Loucy (cell line): ENCODE measurements around the gene KIAA0753.

Experiments
- H2AFZ ChIP-seq: fragments of 200-600 bp; sonication (generic); 2 replicates; pipeline ENCODE4 v1.6.0; 2016; ENCODE audit warnings: antibody characterized with exemption, mild to moderate bottlenecking, low read length, moderate library complexity
- H3F3A ChIP-seq: fragments of 200-600 bp; 2 replicates; pipeline ENCODE4 v1.6.0; 2016; ENCODE audit warnings: antibody characterized with exemption, low read depth, mild to moderate bottlenecking
- H3K27me3 ChIP-seq: fragments of 200-600 bp; sonication (generic); 2 replicates; pipeline ENCODE4 v1.6.1; 2014; ENCODE audit warnings: low read length, mild to moderate bottlenecking; ENCODE audit not compliant: insufficient read depth, poor library complexity, severe bottlenecking
- H3K36me3 ChIP-seq: fragments of 200-600 bp; sonication (generic); 2 replicates; pipeline ENCODE4 v1.6.1; 2016; ENCODE audit warnings: low read length; ENCODE audit not compliant: insufficient read depth
- H3K4me1 ChIP-seq: fragments of 200-600 bp; sonication (generic); 2 replicates; pipeline ENCODE4 v1.5.1; 2014; ENCODE audit warnings: low read length, mild to moderate bottlenecking; ENCODE audit not compliant: insufficient read depth, poor library complexity, severe bottlenecking
- H3K4me2 ChIP-seq: fragments of 200-600 bp; sonication (generic); 2 replicates; pipeline ENCODE4 v1.6.0; 2014; ENCODE audit warnings: antibody characterized with exemption, low read length, low read depth, mild to moderate bottlenecking; ENCODE audit not compliant: poor library complexity, severe bottlenecking
- H3K4me3 ChIP-seq: fragments of 200-600 bp; sonication (generic); 2 replicates; pipeline ENCODE4 v1.5.1; 2014; ENCODE audit warnings: low read length, mild to moderate bottlenecking, mixed read lengths; ENCODE audit not compliant: poor library complexity, severe bottlenecking
- H3K79me2 ChIP-seq: fragments of 200-600 bp; sonication (generic); 2 replicates; pipeline ENCODE4 v1.6.1; 2014; ENCODE audit warnings: low read length; ENCODE audit not compliant: insufficient read depth
- H3K9ac ChIP-seq: fragments of 200-600 bp; sonication (generic); 2 replicates; pipeline ENCODE4 v1.6.0; 2014; ENCODE audit warnings: mild to moderate bottlenecking, low read depth, low read length, moderate library complexity; ENCODE audit not compliant: poor library complexity, severe bottlenecking
- H3K9me2 ChIP-seq: fragments of 200-600 bp; sonication (generic); replicated peaks from 2 replicates; pipeline ENCODE4 v1.6.1; 2016; ENCODE audit warnings: low read depth, low read length, mixed read lengths
- H3K9me3 ChIP-seq: fragments of 200-600 bp; sonication (generic); 2 replicates; pipeline ENCODE4 v1.6.1; 2014; ENCODE audit warnings: mild to moderate bottlenecking, antibody characterized with exemption, low read length, low read depth; ENCODE audit not compliant: insufficient read depth
- H4K20me1 ChIP-seq: fragments of 200-600 bp; sonication (generic); 2 replicates; pipeline ENCODE4 v1.6.0; 2014; ENCODE audit warnings: antibody characterized with exemption, low read length, mild to moderate bottlenecking; ENCODE audit not compliant: insufficient read depth, poor library complexity, severe bottlenecking
- EZH2phosphoT487 ChIP-seq: fragments of 200-600 bp; IDR thresholded peaks from 2 replicates; pipeline ENCODE4 v1.6.1; 2018; ENCODE audit warnings: antibody characterized with exemption, mild to moderate bottlenecking, moderate library complexity, borderline replicate concordance
- TF ChIP-seq, protein P1 (sequence below): fragments of 200-600 bp; sonication (generic); conservative IDR thresholded peaks from 2 replicates; pipeline ENCODE4 v1.5.1; 2014; ENCODE audit warnings: mild to moderate bottlenecking, antibody characterized with exemption, low read length

KIAA0753 gene

DNA sequence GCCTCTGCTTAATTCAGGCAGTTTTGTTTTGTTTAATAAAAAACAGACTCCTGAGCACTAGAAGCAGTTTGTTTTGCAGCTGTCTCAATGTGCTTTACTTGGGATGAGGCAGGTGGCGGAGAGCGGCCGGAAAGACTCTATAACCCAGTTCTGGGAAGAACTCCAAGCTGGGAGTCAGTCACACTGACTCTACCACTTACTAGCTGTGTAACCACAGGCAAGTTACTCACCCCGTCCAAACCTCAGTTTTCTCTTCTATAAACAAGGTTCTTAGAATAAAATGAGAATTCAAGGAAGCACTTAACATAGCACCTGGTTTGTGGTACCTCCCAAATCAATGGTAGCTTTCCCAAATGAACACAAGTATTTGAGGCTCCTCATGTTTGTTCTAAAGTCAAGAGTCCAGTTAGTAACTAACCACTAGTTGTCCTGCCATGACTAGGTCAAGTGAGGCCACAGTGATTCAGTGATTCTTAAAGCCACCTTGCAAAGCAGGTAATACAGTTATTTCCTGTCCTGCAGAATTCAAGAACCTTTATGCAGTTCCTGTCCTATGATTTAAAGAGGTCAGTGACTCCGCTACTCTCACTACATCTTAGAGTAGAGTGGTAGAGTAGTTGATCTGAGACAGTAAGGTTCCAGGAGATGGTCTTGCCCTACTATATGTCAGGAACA, 3.1 kb upstream of the KIAA0753 start:
- Histone ChIP-seq H3K36me3 (peaks cover 16% of the 10 kb centered on the region; the same call in 1 of the 2 replicates), H2AFZ (no peak overlapping the region), H3K9me2 (no peaks in the 10 kb centered on the region), H3K4me1 (peaks cover 31% of the 10 kb centered on the region), H3K9ac (peak overlapping the region; percentile 24), H4K20me1 (peaks cover 34% of the 10 kb centered on the region), H3K79me2 (peaks cover 54% of the 10 kb centered on the region), H3K4me3 (no peak overlapping the region), H3K27me3 (no peaks in the 10 kb centered on the region), H3K9me3 (no peaks in the 10 kb centered on the region), H3K4me2 (no peak overlapping the region), H3F3A (no peaks in the 10 kb centered on the region)
- TF ChIP-seq, protein P1, sequence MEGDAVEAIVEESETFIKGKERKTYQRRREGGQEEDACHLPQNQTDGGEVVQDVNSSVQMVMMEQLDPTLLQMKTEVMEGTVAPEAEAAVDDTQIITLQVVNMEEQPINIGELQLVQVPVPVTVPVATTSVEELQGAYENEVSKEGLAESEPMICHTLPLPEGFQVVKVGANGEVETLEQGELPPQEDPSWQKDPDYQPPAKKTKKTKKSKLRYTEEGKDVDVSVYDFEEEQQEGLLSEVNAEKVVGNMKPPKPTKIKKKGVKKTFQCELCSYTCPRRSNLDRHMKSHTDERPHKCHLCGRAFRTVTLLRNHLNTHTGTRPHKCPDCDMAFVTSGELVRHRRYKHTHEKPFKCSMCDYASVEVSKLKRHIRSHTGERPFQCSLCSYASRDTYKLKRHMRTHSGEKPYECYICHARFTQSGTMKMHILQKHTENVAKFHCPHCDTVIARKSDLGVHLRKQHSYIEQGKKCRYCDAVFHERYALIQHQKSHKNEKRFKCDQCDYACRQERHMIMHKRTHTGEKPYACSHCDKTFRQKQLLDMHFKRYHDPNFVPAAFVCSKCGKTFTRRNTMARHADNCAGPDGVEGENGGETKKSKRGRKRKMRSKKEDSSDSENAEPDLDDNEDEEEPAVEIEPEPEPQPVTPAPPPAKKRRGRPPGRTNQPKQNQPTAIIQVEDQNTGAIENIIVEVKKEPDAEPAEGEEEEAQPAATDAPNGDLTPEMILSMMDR = no peak
- no peak for TF ChIP-seq EZH2phosphoT487

DNA sequence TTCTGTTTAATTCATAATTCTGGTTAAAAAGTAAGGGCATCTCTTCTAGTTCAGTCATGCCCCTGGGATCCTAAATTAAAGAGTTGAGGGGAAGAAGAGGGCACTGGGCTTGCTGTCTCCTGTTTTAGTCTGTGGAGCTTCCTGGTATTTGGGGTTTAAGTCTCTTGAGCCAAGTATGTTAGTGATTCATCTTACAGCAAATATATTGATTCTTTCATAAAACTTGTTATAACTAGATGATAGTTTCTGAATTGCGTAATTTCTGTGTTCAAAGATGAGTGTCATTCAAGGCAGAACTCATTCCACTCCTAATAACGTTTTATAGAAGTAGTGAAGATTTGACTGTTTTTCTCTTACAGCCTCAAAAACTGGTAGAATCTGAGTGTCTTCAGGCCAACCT, 2.1 kb upstream of the KIAA0753 start:
- H3K4me3 ChIP-seq = peak overlapping the region; percentile 88
- peaks cover 50% of the 10 kb centered on the region for H3K79me2 ChIP-seq
- peak overlapping the region; percentile 24 for H3K9ac ChIP-seq
- H3K36me3 ChIP-seq = peaks cover 16% of the 10 kb centered on the region; the same call in 1 of the 2 replicates
- H3F3A ChIP-seq = no peaks in the 10 kb centered on the region
- no peak overlapping the region for H2AFZ ChIP-seq
- peak overlapping the region; percentile 87 for H3K4me2 ChIP-seq
- H4K20me1 ChIP-seq = peaks cover 25% of the 10 kb centered on the region
- H3K4me1 ChIP-seq = peaks cover 26% of the 10 kb centered on the region
- no peaks in the 10 kb centered on the region for H3K27me3 ChIP-seq
- H3K9me2 ChIP-seq = no peaks in the 10 kb centered on the region
- no peaks in the 10 kb centered on the region for H3K9me3 ChIP-seq
- TF ChIP-seq EZH2phosphoT487 = no peak
- TF ChIP-seq, protein P1 = no peak

DNA sequence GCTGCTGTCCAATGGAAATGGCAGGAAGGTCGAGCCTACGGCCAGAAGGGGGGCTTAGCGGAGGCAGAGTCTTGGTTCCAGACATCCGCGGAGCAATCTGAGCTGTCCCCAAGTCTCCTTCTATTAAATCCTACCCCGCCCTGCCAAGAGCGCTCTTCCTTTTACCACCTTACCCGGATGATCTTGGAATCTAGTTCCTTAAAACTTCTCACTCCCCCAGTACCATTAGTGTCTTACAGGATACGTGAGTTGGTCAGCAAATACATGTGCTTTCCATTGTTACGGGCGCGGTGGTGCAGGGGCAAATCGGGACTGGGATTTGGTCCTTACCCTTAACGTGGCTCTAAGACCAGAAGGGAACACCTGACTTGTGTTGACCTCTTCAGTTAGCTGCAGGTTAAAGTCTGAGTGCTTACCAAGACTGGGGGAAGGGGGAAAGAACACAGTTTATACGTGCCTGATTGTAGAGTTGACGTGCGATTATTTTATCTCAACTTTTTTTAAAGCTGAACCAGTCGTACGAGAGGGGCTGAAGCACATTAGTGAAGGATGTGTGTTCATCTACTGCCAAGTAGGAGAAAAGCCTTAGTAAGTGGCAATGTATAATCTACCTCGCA, 844 bp upstream of the KIAA0753 start:
- Histone ChIP-seq H3K4me3 (peak overlapping the region; percentile 88), H3K4me1 (peaks cover 23% of the 10 kb centered on the region), H3K9me2 (no peaks in the 10 kb centered on the region), H3K36me3 (peaks cover 16% of the 10 kb centered on the region; the same call in 1 of the 2 replicates), H3K9me3 (no peaks in the 10 kb centered on the region), H3K79me2 (peaks cover 44% of the 10 kb centered on the region), H3K4me2 (peak overlapping the region; percentile 87), H3F3A (no peaks in the 10 kb centered on the region), H4K20me1 (peaks cover 22% of the 10 kb centered on the region), H2AFZ (peak overlapping the region; percentile 100), H3K27me3 (no peaks in the 10 kb centered on the region), H3K9ac (peak overlapping the region; percentile 76)
- TF ChIP-seq, protein P1 = no peak
- no peak for TF ChIP-seq EZH2phosphoT487
